ENCODE data around the gene SPATA12. TPM values are rescaled to one million over a fixed set of nuclear protein-coding genes. Genes with fewer than 3 reads are reported as not detected.

SPATA12 gene
- total RNA-seq, 1 donor from 2014 or later, result not detected

- TF ChIP-seq EZH2 (IDR thresholded peaks at IDR 0.05; ENCODE audit: insufficient read depth, low read length) (no peak), CTCF (IDR thresholded peaks at IDR 0.05; ENCODE audit: insufficient read depth, low read depth, low read length) (no peak)
- peaks cover 6% of the 10 kb centered on the region for H3K4me1 Mint-ChIP-seq (ENCODE audit: low read depth, unreplicated experiment)
- Histone ChIP-seq H3K9ac (ENCODE audit: low read length) (no peak overlapping the region), H3K4me2 (ENCODE audit: low read length) (no peak overlapping the region), H3K36me3 (ENCODE audit: insufficient read depth, low read length) (peaks cover 1% of the 10 kb centered on the region), H3K79me2 (ENCODE audit: insufficient read depth, low read length) (no peaks in the 10 kb centered on the region), H3K27ac (ENCODE audit: low read depth, low read length) (no peak overlapping the region), H2AFZ (ENCODE audit: low read depth, low read length) (no peak overlapping the region), H3K4me1 (ENCODE audit: insufficient read depth, low read length) (peaks cover 9% of the 10 kb centered on the region), H3K4me3 (ENCODE audit: insufficient read depth, low read depth, low read length) (no peak overlapping the region), H3K9me3 (ENCODE audit: insufficient read depth, low read depth, low read length) (no peaks in the 10 kb centered on the region), H3K27me3 (ENCODE audit: insufficient read depth, low read length) (no peaks in the 10 kb centered on the region), H4K20me1 (ENCODE audit: insufficient read depth, low read length) (no peaks in the 10 kb centered on the region)
- no peaks in the 10 kb centered on the region for H3K9me3 Mint-ChIP-seq (ENCODE audit: unreplicated experiment)
- H3K4me3 Mint-ChIP-seq (ENCODE audit: unreplicated experiment), result no peak overlapping the region
- no peak for DNase-seq (ENCODE audit: low read depth)
- no peak overlapping the region for H3K27ac Mint-ChIP-seq (ENCODE audit: unreplicated experiment)
- no peak for FAIRE-seq
- peaks cover 4% of the 10 kb centered on the region for H3K36me3 Mint-ChIP-seq (ENCODE audit: low read depth, unreplicated experiment)
- H3K27me3 Mint-ChIP-seq (ENCODE audit: low read depth, unreplicated experiment), result no peaks in the 10 kb centered on the region
These were observed 49.2 kb downstream of the SPATA12 start for GRCh38 chr3:57109437-57110199.

- Histone ChIP-seq H3K27me3 (ENCODE audit: insufficient read depth, low read length) (no peaks in the 10 kb centered on the region), H3K9me3 (ENCODE audit: insufficient read depth, low read depth, low read length) (no peaks in the 10 kb centered on the region), H3K9ac (ENCODE audit: low read length) (no peak overlapping the region), H3K79me2 (ENCODE audit: insufficient read depth, low read length) (no peaks in the 10 kb centered on the region), H3K4me2 (ENCODE audit: low read length) (no peak overlapping the region), H4K20me1 (ENCODE audit: insufficient read depth, low read length) (no peaks in the 10 kb centered on the region), H2AFZ (ENCODE audit: low read depth, low read length) (no peak overlapping the region), H3K36me3 (ENCODE audit: insufficient read depth, low read length) (no peaks in the 10 kb centered on the region), H3K4me1 (ENCODE audit: insufficient read depth, low read length) (peaks cover 9% of the 10 kb centered on the region), H3K27ac (ENCODE audit: low read depth, low read length) (no peak overlapping the region), H3K4me3 (ENCODE audit: insufficient read depth, low read depth, low read length) (no peak overlapping the region)
- Mint-ChIP-seq H3K36me3 (ENCODE audit: low read depth, unreplicated experiment) (peaks cover 4% of the 10 kb centered on the region), H3K27ac (ENCODE audit: unreplicated experiment) (no peak overlapping the region), H3K27me3 (ENCODE audit: low read depth, unreplicated experiment) (no peaks in the 10 kb centered on the region), H3K9me3 (ENCODE audit: unreplicated experiment) (no peaks in the 10 kb centered on the region), H3K4me1 (ENCODE audit: low read depth, unreplicated experiment) (peaks cover 6% of the 10 kb centered on the region), H3K4me3 (ENCODE audit: unreplicated experiment) (no peak overlapping the region)
- DNase-seq (ENCODE audit: low read depth) (no peak), FAIRE-seq (no peak)
- no peak for TF ChIP-seq EZH2 (IDR thresholded peaks at IDR 0.05; ENCODE audit: insufficient read depth, low read length)
These were observed 49.8 kb downstream of the SPATA12 start for GRCh38 chr3:57110214-57110613.

- Mint-ChIP-seq H3K27me3 (ENCODE audit: low read depth, unreplicated experiment) (no peaks in the 10 kb centered on the region), H3K27ac (ENCODE audit: unreplicated experiment) (no peak overlapping the region), H3K4me1 (ENCODE audit: low read depth, unreplicated experiment) (peaks cover 6% of the 10 kb centered on the region), H3K9me3 (ENCODE audit: unreplicated experiment) (no peaks in the 10 kb centered on the region), H3K4me3 (ENCODE audit: unreplicated experiment) (no peak overlapping the region), H3K36me3 (ENCODE audit: low read depth, unreplicated experiment) (peaks cover 4% of the 10 kb centered on the region)
- Histone ChIP-seq H3K4me1 (ENCODE audit: insufficient read depth, low read length) (peaks cover 9% of the 10 kb centered on the region), H3K27ac (ENCODE audit: low read depth, low read length) (no peak overlapping the region), H3K4me3 (ENCODE audit: insufficient read depth, low read depth, low read length) (no peak overlapping the region), H3K27me3 (ENCODE audit: insufficient read depth, low read length) (no peaks in the 10 kb centered on the region), H2AFZ (ENCODE audit: low read depth, low read length) (no peak overlapping the region), H3K4me2 (ENCODE audit: low read length) (no peak overlapping the region), H3K9me3 (ENCODE audit: insufficient read depth, low read depth, low read length) (no peaks in the 10 kb centered on the region), H4K20me1 (ENCODE audit: insufficient read depth, low read length) (no peaks in the 10 kb centered on the region), H3K9ac (ENCODE audit: low read length) (no peak overlapping the region), H3K36me3 (ENCODE audit: insufficient read depth, low read length) (no peaks in the 10 kb centered on the region), H3K79me2 (ENCODE audit: insufficient read depth, low read length) (no peaks in the 10 kb centered on the region)
- DNase-seq (ENCODE audit: low read depth), result no peak
- FAIRE-seq, result no peak
- TF ChIP-seq EZH2 (IDR thresholded peaks at IDR 0.05; ENCODE audit: insufficient read depth, low read length) (no peak), CTCF (IDR thresholded peaks at IDR 0.05; ENCODE audit: insufficient read depth, low read depth, low read length) (no peak)
These were observed 50.3 kb downstream of the SPATA12 start for GRCh38 chr3:57110798-57111197.

All from astrocyte (in vitro differentiated cells and primary cell).